Suprapubic skin (tissue), 4 donors: ENCODE data around the gene AZGP1. TPM values are rescaled to one million over a fixed set of nuclear protein-coding genes. Genes with fewer than 3 reads are reported as not detected.
"Not testable (repeated sequence)": the region's sequence is repeated elsewhere in the genome, so short reads cannot be mapped to it uniquely, and the experiment has no call there.

Experiments
- DNase-seq, 2 donors: peaks; one replicate each; pipeline ENCODE4 v3.0.0-alpha.2; 2019; ENCODE audit warnings: low spot score in 2 of 2
- H3K27ac ChIP-seq: fragments of 200-600 bp; sonication (generic); one replicate; pipeline ENCODE4 v1.5.1; 2019
- H3K27me3 ChIP-seq: fragments of 200-600 bp; sonication (generic); one replicate; pipeline ENCODE4 v1.5.1; 2019
- H3K36me3 ChIP-seq: fragments of 200-600 bp; sonication (generic); one replicate; pipeline ENCODE4 v1.5.1; 2019
- H3K4me1 ChIP-seq: fragments of 200-600 bp; sonication (generic); one replicate; pipeline ENCODE4 v1.5.1; 2019
- H3K4me3 ChIP-seq: fragments of 200-600 bp; sonication (generic); one replicate; pipeline ENCODE4 v1.5.1; 2019; ENCODE audit warnings: mild to moderate bottlenecking
- H3K9me3 ChIP-seq: fragments of 200-600 bp; sonication (generic); one replicate; pipeline ENCODE4 v1.5.1; 2019
- CTCF ChIP-seq, 2 donors: fragments of 200-600 bp in 1 of 2; fragments of 450-650 bp in 1 of 2; sonication (generic) in 1 of 2; IDR thresholded peaks; one replicate each; pipeline ENCODE4 v1.5.1; 2016 to 2019; ENCODE audit warnings: antibody characterized with exemption in 2 of 2, mild to moderate bottlenecking in 1 of 2, moderate library complexity in 1 of 2
- EP300 ChIP-seq: sonication (generic); formaldehyde crosslinking; IDR thresholded peaks from one replicate; pipeline ENCODE4 v1.6.1; 2017; ENCODE audit warnings: antibody characterized with exemption
- POLR2A ChIP-seq, 2 donors: fragments of 450-650 bp; IDR thresholded peaks; one replicate each; pipeline ENCODE4 v1.6.1; 2017; ENCODE audit warnings: antibody characterized with exemption in 2 of 2, mild to moderate bottlenecking in 2 of 2, moderate library complexity in 2 of 2
- POLR2AphosphoS5 ChIP-seq, 3 donors: sonication (generic); formaldehyde crosslinking; IDR thresholded peaks; one replicate each; pipeline ENCODE4 v1.6.1; 2017; ENCODE audit warnings: antibody characterized with exemption in 3 of 3
- WGBS: methylation state at CpG from one replicate; pipeline ENCODE4 v1.1.5; 2018; 5-methylcytosine and 5-hydroxymethylcytosine counted together
- total RNA-seq, 4 donors: library from RNA; depleted of rRNA; stranded (reverse); fragments of >200 nt; gene quantifications; one replicate each; pipeline ENCODE4 v1.1.0, GENCODE V29; 2016

Gene AZGP1
- total RNA-seq, 4 donors from 2014 or later = 529 to 1,010 (median 610) TPM

DNA sequence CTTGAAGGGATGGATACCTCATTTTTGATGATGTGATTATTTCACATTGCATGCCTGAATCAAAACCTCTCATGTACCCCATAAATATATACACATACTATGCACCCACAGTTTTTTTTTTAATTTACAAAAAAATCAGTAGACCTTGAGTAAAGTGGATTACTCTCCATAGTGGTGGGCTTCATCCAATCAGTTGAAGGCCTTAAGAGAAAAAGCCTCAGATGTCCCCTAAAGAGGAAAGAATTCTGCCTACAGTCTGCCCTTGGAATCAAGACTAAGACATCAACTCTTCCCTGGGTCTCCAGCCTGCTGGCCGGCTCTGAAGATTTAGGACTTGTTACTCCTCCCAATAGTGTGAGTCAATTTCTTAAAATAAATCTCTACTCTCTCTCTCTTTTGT is 1.1 kb downstream of the AZGP1 start:
- Histone ChIP-seq H3K4me1 (peaks cover under 1% of the 10 kb centered on the region), H3K27me3 (peaks cover 15% of the 10 kb centered on the region), H3K4me3 (peak overlapping the region; percentile 29), H3K27ac (no peak overlapping the region), H3K9me3 (no peaks in the 10 kb centered on the region), H3K36me3 (no peaks in the 10 kb centered on the region)
- DNase-seq = no peak
- no peak for TF ChIP-seq EP300
- TF ChIP-seq POLR2A (IDR thresholded peaks at IDR 0.05) = no peak
- TF ChIP-seq CTCF (IDR thresholded peaks at IDR 0.05) = no peak
- TF ChIP-seq POLR2AphosphoS5 (IDR thresholded peaks at IDR 0.05) = no peak
- 29% methylated on average over 1 of the region's 1 CpG for WGBS

DNA sequence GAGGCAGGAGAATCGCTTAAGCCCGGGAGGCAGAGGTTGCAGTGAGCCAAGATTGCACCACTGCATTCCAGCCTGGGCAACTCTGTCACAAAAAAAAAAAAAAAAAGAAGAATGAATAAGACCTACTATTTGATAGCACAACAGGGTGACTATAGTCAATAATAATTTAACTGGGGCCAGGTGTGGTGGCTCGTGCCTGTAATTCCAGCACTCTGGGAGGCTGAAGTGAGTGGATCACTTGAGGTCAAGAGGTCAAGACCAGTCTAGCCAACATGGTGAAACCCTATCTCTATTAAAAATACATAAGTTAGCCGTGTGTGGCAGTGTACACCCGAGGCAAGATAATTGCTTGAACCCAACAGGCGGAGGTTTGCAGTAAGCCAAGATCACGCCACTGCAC is 2.0 kb downstream of the AZGP1 start:
- not testable (repeated sequence) for DNase-seq, H3K27ac ChIP-seq, H3K36me3 ChIP-seq, H3K4me1 ChIP-seq, H3K4me3 ChIP-seq, H3K9me3 ChIP-seq
- peaks cover 15% of the 10 kb centered on the region for H3K27me3 ChIP-seq
- WGBS = 66% methylated on average over 7 of the region's 7 CpGs

DNA sequence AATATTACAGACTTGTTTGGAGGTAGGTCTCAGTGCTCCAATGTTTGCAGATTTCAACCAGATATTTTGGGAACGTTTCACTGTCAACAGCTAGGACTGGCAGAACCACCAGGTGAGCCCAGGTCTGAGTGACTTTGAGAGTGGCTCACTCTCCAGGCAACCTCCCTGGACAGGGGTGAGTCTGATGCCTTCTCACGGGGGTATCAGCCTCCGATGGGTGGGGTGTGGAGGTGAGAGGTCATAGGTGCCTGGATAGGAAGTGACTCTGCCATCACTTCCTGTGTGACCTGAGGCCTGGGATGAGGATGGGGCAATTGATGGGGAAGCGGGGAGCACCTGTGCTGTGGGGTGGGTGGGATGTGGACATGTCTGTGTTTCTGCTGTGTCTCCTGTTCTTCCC is 4.6 kb downstream of the AZGP1 start:
- TF ChIP-seq CTCF (IDR thresholded peaks at IDR 0.05) (no peak), POLR2AphosphoS5 (IDR thresholded peaks at IDR 0.05) (no peak), EP300 (no peak), POLR2A (IDR thresholded peaks at IDR 0.05) (no peak)
- 83% methylated on average over 4 of the region's 4 CpGs for WGBS
- no peak overlapping the region for H3K27ac ChIP-seq
- no peaks in the 10 kb centered on the region for H3K4me1 ChIP-seq
- DNase-seq = no peak
- no peaks in the 10 kb centered on the region for H3K36me3 ChIP-seq
- no peaks in the 10 kb centered on the region for H3K9me3 ChIP-seq
- H3K27me3 ChIP-seq = peaks cover 16% of the 10 kb centered on the region
- no peak overlapping the region for H3K4me3 ChIP-seq

DNA sequence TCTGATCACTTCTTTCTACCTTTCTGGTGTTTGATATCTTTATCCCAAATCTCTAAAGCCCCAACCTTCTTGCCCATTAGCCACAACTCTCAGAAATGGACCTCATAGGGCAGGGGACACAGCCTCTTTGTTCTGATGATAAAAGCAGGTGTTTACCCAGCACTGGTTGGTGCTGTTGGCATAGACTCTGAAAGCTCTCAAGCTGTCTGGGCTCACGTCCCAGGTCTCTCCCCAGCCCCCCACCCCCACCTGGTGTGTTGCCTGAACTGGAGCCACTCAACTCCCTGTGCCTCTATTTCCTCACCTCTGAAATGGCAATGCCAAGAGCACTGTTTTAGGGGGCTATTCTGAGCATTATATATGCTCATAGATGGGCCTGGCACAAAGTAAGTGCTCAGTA is 6.0 kb downstream of the AZGP1 start:
- not testable (repeated sequence) for H3K4me1 ChIP-seq, H3K27ac ChIP-seq, H3K4me3 ChIP-seq, H3K9me3 ChIP-seq, H3K36me3 ChIP-seq, DNase-seq
- 17% methylated on average over 1 of the region's 1 CpG for WGBS
- peaks cover 28% of the 10 kb centered on the region for H3K27me3 ChIP-seq

DNA sequence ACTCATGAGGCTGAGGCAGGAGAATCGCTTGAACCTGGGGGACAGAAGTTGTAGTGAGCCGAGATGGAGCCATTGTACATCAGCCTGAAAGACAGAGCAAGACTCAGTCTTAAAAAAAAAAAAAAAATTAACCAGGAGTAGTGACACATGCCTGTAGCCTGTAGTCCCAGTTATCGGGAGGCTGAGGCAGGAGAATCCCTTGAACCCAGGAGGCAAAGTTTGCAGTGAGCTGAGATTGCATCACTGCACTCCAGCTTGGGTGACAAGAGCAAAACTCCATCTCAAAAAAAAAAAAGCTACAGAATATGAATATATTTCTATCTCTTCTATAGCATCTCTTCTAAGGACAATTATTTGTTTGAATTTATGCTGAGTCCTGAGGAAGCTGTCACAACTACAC is 6.5 kb downstream of the AZGP1 start:
- WGBS = 90% methylated on average over 3 of the region's 3 CpGs
- Histone ChIP-seq H3K4me3 (no peak overlapping the region), H3K9me3 (no peaks in the 10 kb centered on the region), H3K36me3 (no peaks in the 10 kb centered on the region), H3K27ac (no peak overlapping the region), H3K27me3 (peaks cover 34% of the 10 kb centered on the region), H3K4me1 (no peaks in the 10 kb centered on the region)
- TF ChIP-seq CTCF (IDR thresholded peaks at IDR 0.05) = no peak
- TF ChIP-seq POLR2AphosphoS5 (IDR thresholded peaks at IDR 0.05) = no peak
- TF ChIP-seq EP300 = no peak
- TF ChIP-seq POLR2A (IDR thresholded peaks at IDR 0.05) = no peak
- no peak for DNase-seq

DNA sequence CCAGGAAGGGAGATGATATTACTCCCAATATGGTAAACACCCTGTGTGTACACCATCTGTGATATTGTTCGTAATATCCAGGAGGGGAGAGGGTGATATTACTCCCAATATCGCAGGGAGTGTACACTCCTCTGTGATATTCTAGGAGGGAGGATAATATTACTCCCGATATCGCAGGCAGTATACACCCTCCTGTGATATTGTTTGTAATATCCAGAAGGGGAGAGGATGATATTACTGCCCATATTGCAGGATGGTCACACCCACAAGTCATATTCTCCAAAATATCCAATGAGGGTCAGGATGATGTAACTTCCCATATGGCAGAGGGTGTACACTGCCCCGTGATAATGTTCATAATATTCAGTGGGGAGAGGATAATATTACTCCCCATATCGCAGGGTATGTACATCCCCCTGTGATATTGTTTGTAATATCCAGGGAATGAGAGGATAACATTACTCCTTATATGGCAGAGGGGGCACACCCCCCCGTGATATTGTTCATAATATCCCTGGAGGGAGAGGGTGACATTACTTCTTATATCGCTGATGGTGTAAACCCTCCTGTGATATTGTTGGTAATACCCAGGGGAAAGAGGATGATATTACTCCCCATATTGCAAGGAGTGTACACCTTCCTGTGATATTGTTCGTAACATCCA is 17.1 kb downstream of the AZGP1 start:
- no peaks in the 10 kb centered on the region for H3K36me3 ChIP-seq
- DNase-seq = no peak
- H3K27ac ChIP-seq = no peak overlapping the region
- peaks cover 47% of the 10 kb centered on the region for H3K27me3 ChIP-seq
- no peaks in the 10 kb centered on the region for H3K9me3 ChIP-seq
- WGBS = 73% methylated on average over 9 of the region's 9 CpGs
- TF ChIP-seq POLR2AphosphoS5 (IDR thresholded peaks at IDR 0.05) = no peak
- no peak for TF ChIP-seq EP300
- TF ChIP-seq POLR2A (IDR thresholded peaks at IDR 0.05) = no peak
- TF ChIP-seq CTCF (IDR thresholded peaks at IDR 0.05) = no peak
- H3K4me3 ChIP-seq = no peak overlapping the region
- H3K4me1 ChIP-seq = no peaks in the 10 kb centered on the region
